H1 (cell line): ENCODE data around the gene MRPL16. TPM values are rescaled to one million over a fixed set of nuclear protein-coding genes. Genes with fewer than 3 reads are reported as not detected.

ENCODE experiments used
- FOSL1 ChIP-seq: IDR thresholded peaks from 2 replicates; pipeline ENCODE4 v1.6.1; 2011; ENCODE audit warnings: mild to moderate bottlenecking, low read depth, low read length, moderate library complexity; ENCODE audit not compliant: insufficient read depth
- GTF2F1 ChIP-seq: IDR thresholded peaks from 2 replicates; pipeline ENCODE4 v1.6.1; 2012; ENCODE audit warnings: low read depth, low read length, improper control_type of control experiment, borderline replicate concordance
- HDAC6 ChIP-seq: IDR thresholded peaks from one replicate; pipeline ENCODE4 v1.7.1; 2012; ENCODE audit warnings: low read depth, mild to moderate bottlenecking, inconsistent platforms, low read length, moderate library complexity
- RXRA ChIP-seq: IDR thresholded peaks from 2 replicates; pipeline ENCODE4 v1.6.1; 2011; ENCODE audit warnings: low read depth, mild to moderate bottlenecking, low read length, moderate library complexity; ENCODE audit not compliant: insufficient read depth
- SIN3A ChIP-seq, 2 experiments: IDR thresholded peaks in 1 of 2; conservative IDR thresholded peaks in 1 of 2; 2 replicates each; pipeline ENCODE4 v1.6.1; 2011 to 2012; ENCODE audit warnings: low read length in 2 of 2, improper control_type of control experiment in 1 of 2, low read depth in 1 of 2, mild to moderate bottlenecking in 1 of 2
- SP2 ChIP-seq: IDR thresholded peaks from 2 replicates; pipeline ENCODE4 v1.6.1; 2012; ENCODE audit warnings: mild to moderate bottlenecking, low read length, inconsistent platforms
- SUZ12 ChIP-seq: fragments of 200-600 bp; sonication (generic); IDR thresholded peaks from 2 replicates; pipeline ENCODE4 v1.6.1; 2012; ENCODE audit warnings: mild to moderate bottlenecking, inconsistent platforms, low read length, moderate library complexity, mixed read lengths
- TBP ChIP-seq: IDR thresholded peaks from 2 replicates; pipeline ENCODE4 v1.6.1; 2011; ENCODE audit warnings: low read depth, low read length, improper control_type of control experiment
- TCF12 ChIP-seq: IDR thresholded peaks from 2 replicates; pipeline ENCODE4 v1.6.1; 2011; ENCODE audit warnings: low read depth, mild to moderate bottlenecking, low read length
- polyA plus RNA-seq, 7 experiments: library from polyadenylated mRNA; depleted of rRNA in 3 of 7; stranded (reverse) in 5 of 7; unstranded in 2 of 7; fragments of >200 nt in 5 of 7; fragments of 200-250 nt in 2 of 7; gene quantifications; 1 replicate in 5 of 7; 2 replicates in 1 of 7; 4 replicates in 1 of 7; pipeline versions ENCODE4 v1.2.1 to v1.2.3, GENCODE V29; 2011 to 2013; ENCODE audit warnings: missing spikeins in 2 of 7, mixed read lengths in 2 of 7
- total RNA-seq: library from RNA; stranded (reverse); fragmentation: NEBNext Ultra II Directional; extraction: Animal tissue kit (Norgen Biotek cat#: 25700); gene quantifications from 2 replicates; pipeline ENCODE4 v1.2.1, GENCODE V29; 2021
- TF ChIP-seq, protein P1 (sequence below), 3 experiments: IDR thresholded peaks; 1 replicate in 2 of 3; 2 replicates in 1 of 3; pipeline versions ENCODE4 v1.5.1 to v1.6.1; 2011; ENCODE audit warnings: low read length in 3 of 3, mild to moderate bottlenecking in 3 of 3, inconsistent platforms in 2 of 3, low read depth in 1 of 3, moderate library complexity in 1 of 3; ENCODE audit not compliant: insufficient read depth in 1 of 3; ENCODE audit errors: control extremely low read depth in 1 of 3
- TF ChIP-seq, protein P2 (sequence below): IDR thresholded peaks from 2 replicates; pipeline ENCODE4 v1.6.1; 2011; ENCODE audit warnings: low read depth, mild to moderate bottlenecking, low read length; ENCODE audit not compliant: insufficient read depth

The MRPL16 gene
- total and polyA plus RNA-seq, 2 of the 8 experiments (the other 6 are each of a cell fraction or from before 2014, with no cell fraction given): 69.2 to 79.8 TPM

DNA sequence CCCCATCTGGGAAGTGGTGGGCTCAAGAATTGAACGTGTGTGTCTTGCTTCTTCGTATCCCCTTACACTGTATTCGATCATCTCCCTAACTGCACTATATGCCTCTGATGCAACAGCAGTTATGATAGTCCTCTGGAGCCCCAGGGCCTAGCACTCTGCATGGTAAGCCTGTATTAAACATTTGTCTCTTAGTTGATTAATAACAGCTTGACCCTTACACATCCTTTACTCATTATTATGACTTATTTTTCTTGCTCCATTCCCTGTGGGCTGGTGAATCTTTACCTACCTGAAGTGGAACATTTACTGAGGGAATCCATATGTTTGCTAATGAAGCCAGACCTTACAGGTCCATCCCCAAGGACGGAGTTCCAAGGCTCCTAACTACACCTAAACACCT lies 49.8 kb downstream of the MRPL16 start (continued):
- TF ChIP-seq, protein P1, sequence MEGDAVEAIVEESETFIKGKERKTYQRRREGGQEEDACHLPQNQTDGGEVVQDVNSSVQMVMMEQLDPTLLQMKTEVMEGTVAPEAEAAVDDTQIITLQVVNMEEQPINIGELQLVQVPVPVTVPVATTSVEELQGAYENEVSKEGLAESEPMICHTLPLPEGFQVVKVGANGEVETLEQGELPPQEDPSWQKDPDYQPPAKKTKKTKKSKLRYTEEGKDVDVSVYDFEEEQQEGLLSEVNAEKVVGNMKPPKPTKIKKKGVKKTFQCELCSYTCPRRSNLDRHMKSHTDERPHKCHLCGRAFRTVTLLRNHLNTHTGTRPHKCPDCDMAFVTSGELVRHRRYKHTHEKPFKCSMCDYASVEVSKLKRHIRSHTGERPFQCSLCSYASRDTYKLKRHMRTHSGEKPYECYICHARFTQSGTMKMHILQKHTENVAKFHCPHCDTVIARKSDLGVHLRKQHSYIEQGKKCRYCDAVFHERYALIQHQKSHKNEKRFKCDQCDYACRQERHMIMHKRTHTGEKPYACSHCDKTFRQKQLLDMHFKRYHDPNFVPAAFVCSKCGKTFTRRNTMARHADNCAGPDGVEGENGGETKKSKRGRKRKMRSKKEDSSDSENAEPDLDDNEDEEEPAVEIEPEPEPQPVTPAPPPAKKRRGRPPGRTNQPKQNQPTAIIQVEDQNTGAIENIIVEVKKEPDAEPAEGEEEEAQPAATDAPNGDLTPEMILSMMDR (IDR thresholded peaks at IDR 0.05; ENCODE audit: control extremely low read depth in 1 of 3, insufficient read depth in 1 of 3, low read depth in 1 of 3, low read length in 3 of 3): no peak
- TF ChIP-seq SUZ12 (no peak), TCF12 (no peak), RXRA (no peak), SP2 (no peak), GTF2F1 (no peak), FOSL1 (no peak), TBP (no peak), HDAC6 (no peak), SIN3A (conservative IDR thresholded peaks at IDR 0.05 in 1 of 2, IDR thresholded peaks at IDR 0.05 in 1 of 2; ENCODE audit: low read depth in 1 of 2, low read length in 2 of 2) (no peak)
- TF ChIP-seq, protein P2, sequence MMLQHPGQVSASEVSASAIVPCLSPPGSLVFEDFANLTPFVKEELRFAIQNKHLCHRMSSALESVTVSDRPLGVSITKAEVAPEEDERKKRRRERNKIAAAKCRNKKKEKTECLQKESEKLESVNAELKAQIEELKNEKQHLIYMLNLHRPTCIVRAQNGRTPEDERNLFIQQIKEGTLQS: no peak
